ENCODE measurements around the gene SYNRG.

Gene SYNRG

GRCh38 chr17:37568350-37569053 is 40.7 kb downstream of the SYNRG start:
- no peak overlapping the region for H2BK12ac ChIP-seq (ENCODE audit: low read length)
- H3K9ac ChIP-seq (ENCODE audit: low read length), result no peak overlapping the region
- H3K27me3 ChIP-seq (ENCODE audit: insufficient read depth, low read length), result no peaks in the 10 kb centered on the region
- H3K27ac ChIP-seq (ENCODE audit: low read depth, low read length), result no peak overlapping the region
- DNase-seq, result no peak
- no peak overlapping the region for H4K12ac ChIP-seq (ENCODE audit: low read depth, low read length)
- H3K9me3 ChIP-seq (ENCODE audit: insufficient read depth, low read depth, low read length), result no peaks in the 10 kb centered on the region
- H3K23ac ChIP-seq (ENCODE audit: low read length), result no peak overlapping the region
- WGBS (ENCODE audit: extremely low coverage, insufficient coverage, insufficient read length), result no CpG with 5 or more reads among the region's 2 CpGs
- no peaks in the 10 kb centered on the region for H3K4me1 ChIP-seq (ENCODE audit: control insufficient read depth in 1 of 2, insufficient read depth in 2 of 2, low read length in 2 of 2)
- no peak overlapping the region for H2BK120ac ChIP-seq (ENCODE audit: insufficient read depth, low read length, poor library complexity)
- peaks cover 16 to 22% of the 10 kb centered on the region in 2 experiments for H3K36me3 ChIP-seq (ENCODE audit: control insufficient read depth in 1 of 2, insufficient read depth in 2 of 2, low read length in 2 of 2)
- H3K18ac ChIP-seq (ENCODE audit: low read length), result no peak overlapping the region
- no peak overlapping the region for H2AK5ac ChIP-seq (ENCODE audit: low read length)
- H3K79me2 ChIP-seq (ENCODE audit: control insufficient read depth, insufficient read depth, low read length, poor library complexity), result no peaks in the 10 kb centered on the region
- no peak overlapping the region for H3K4me3 ChIP-seq (ENCODE audit: low read depth, low read length)
- no peak overlapping the region for H4K91ac ChIP-seq (ENCODE audit: low read depth, low read length)
- H4K8ac ChIP-seq (ENCODE audit: low read depth, low read length), result no peak overlapping the region
- H2AFZ ChIP-seq (ENCODE audit: insufficient read depth, low read length, poor library complexity), result no peak overlapping the region
- H3K4ac ChIP-seq (ENCODE audit: low read depth, low read length), result no peak overlapping the region
- no peak overlapping the region for H2BK5ac ChIP-seq (ENCODE audit: low read depth, low read length, poor library complexity)
- no peak overlapping the region for H3K14ac ChIP-seq (ENCODE audit: low read length)
- no peaks in the 10 kb centered on the region for H3K79me1 ChIP-seq (ENCODE audit: low read length)
- H3K4me2 ChIP-seq (ENCODE audit: low read length), result no peak overlapping the region

- no peak overlapping the region for H4K91ac ChIP-seq (ENCODE audit: low read depth, low read length)
- no peak overlapping the region for H2AK5ac ChIP-seq (ENCODE audit: low read length)
- H3K4ac ChIP-seq (ENCODE audit: low read depth, low read length), result no peak overlapping the region
- H2BK12ac ChIP-seq (ENCODE audit: low read length), result no peak overlapping the region
- H3K4me2 ChIP-seq (ENCODE audit: low read length), result no peak overlapping the region
- no peak overlapping the region for H3K23ac ChIP-seq (ENCODE audit: low read length)
- peaks cover 16 to 23% of the 10 kb centered on the region in 2 experiments for H3K36me3 ChIP-seq (ENCODE audit: control insufficient read depth in 1 of 2, insufficient read depth in 2 of 2, low read length in 2 of 2)
- no peak overlapping the region for H2BK5ac ChIP-seq (ENCODE audit: low read depth, low read length, poor library complexity)
- H3K9ac ChIP-seq (ENCODE audit: low read length), result no peak overlapping the region
- no peaks in the 10 kb centered on the region for H3K9me3 ChIP-seq (ENCODE audit: insufficient read depth, low read depth, low read length)
- no peak for DNase-seq
- no peak overlapping the region for H2BK120ac ChIP-seq (ENCODE audit: insufficient read depth, low read length, poor library complexity)
- H3K27me3 ChIP-seq (ENCODE audit: insufficient read depth, low read length), result no peaks in the 10 kb centered on the region
- no peak overlapping the region for H4K12ac ChIP-seq (ENCODE audit: low read depth, low read length)
- H3K27ac ChIP-seq (ENCODE audit: low read depth, low read length), result no peak overlapping the region
- no peaks in the 10 kb centered on the region for H3K79me1 ChIP-seq (ENCODE audit: low read length)
- H2AFZ ChIP-seq (ENCODE audit: insufficient read depth, low read length, poor library complexity), result no peak overlapping the region
- no peak overlapping the region for H3K18ac ChIP-seq (ENCODE audit: low read length)
- H3K4me3 ChIP-seq (ENCODE audit: low read depth, low read length), result no peak overlapping the region
- WGBS (ENCODE audit: extremely low coverage, insufficient coverage, insufficient read length), result no CpG with 5 or more reads among the region's 4 CpGs
- H3K14ac ChIP-seq (ENCODE audit: low read length), result no peak overlapping the region
- no peaks in the 10 kb centered on the region for H3K79me2 ChIP-seq (ENCODE audit: control insufficient read depth, insufficient read depth, low read length, poor library complexity)
- no peaks in the 10 kb centered on the region for H3K4me1 ChIP-seq (ENCODE audit: control insufficient read depth in 1 of 2, insufficient read depth in 2 of 2, low read length in 2 of 2)
- H4K8ac ChIP-seq (ENCODE audit: low read depth, low read length), result no peak overlapping the region
These were observed 41.7 kb downstream of the SYNRG start for GRCh38 chr17:37567538-37567937.

GRCh38 chr17:37567137-37567536 is 42.1 kb downstream of the SYNRG start:
- Histone ChIP-seq H2BK5ac (ENCODE audit: low read depth, low read length, poor library complexity) (no peak overlapping the region), H3K27ac (ENCODE audit: low read depth, low read length) (no peak overlapping the region), H3K27me3 (ENCODE audit: insufficient read depth, low read length) (no peaks in the 10 kb centered on the region), H3K14ac (ENCODE audit: low read length) (no peak overlapping the region), H4K8ac (ENCODE audit: low read depth, low read length) (no peak overlapping the region), H3K9ac (ENCODE audit: low read length) (no peak overlapping the region), H2AFZ (ENCODE audit: insufficient read depth, low read length, poor library complexity) (no peak overlapping the region), H3K4me1 (ENCODE audit: control insufficient read depth in 1 of 2, insufficient read depth in 2 of 2, low read length in 2 of 2) (no peaks in the 10 kb centered on the region), H3K4me2 (ENCODE audit: low read length) (no peak overlapping the region), H4K12ac (ENCODE audit: low read depth, low read length) (no peak overlapping the region), H2BK120ac (ENCODE audit: insufficient read depth, low read length, poor library complexity) (no peak overlapping the region), H2AK5ac (ENCODE audit: low read length) (no peak overlapping the region), H2BK12ac (ENCODE audit: low read length) (no peak overlapping the region), H3K79me1 (ENCODE audit: low read length) (no peaks in the 10 kb centered on the region), H3K4ac (ENCODE audit: low read depth, low read length) (no peak overlapping the region), H3K9me3 (ENCODE audit: insufficient read depth, low read depth, low read length) (no peaks in the 10 kb centered on the region), H3K4me3 (ENCODE audit: low read depth, low read length) (no peak overlapping the region), H3K18ac (ENCODE audit: low read length) (no peak overlapping the region), H4K91ac (ENCODE audit: low read depth, low read length) (no peak overlapping the region), H3K79me2 (ENCODE audit: control insufficient read depth, insufficient read depth, low read length, poor library complexity) (no peaks in the 10 kb centered on the region), H3K36me3 (ENCODE audit: control insufficient read depth in 1 of 2, insufficient read depth in 2 of 2, low read length in 2 of 2) (peaks cover 16 to 23% of the 10 kb centered on the region in 2 experiments), H3K23ac (ENCODE audit: low read length) (no peak overlapping the region)
- WGBS (ENCODE audit: extremely low coverage, insufficient coverage, insufficient read length), result no CpG with 5 or more reads among the region's 2 CpGs
- DNase-seq, result no peak

GRCh38 chr17:37564252-37564651 is 45.0 kb downstream of the SYNRG start:
- no CpG with 5 or more reads among the region's 3 CpGs for WGBS (ENCODE audit: extremely low coverage, insufficient coverage, insufficient read length)

More at GRCh38 chr17:37564252-37564651, 45.0 kb downstream of the SYNRG start:
- Histone ChIP-seq H3K27ac (ENCODE audit: low read depth, low read length) (no peak overlapping the region), H2BK5ac (ENCODE audit: low read depth, low read length, poor library complexity) (no peak overlapping the region), H3K4ac (ENCODE audit: low read depth, low read length) (no peak overlapping the region), H3K79me2 (ENCODE audit: control insufficient read depth, insufficient read depth, low read length, poor library complexity) (no peaks in the 10 kb centered on the region), H3K27me3 (ENCODE audit: insufficient read depth, low read length) (no peaks in the 10 kb centered on the region), H2BK120ac (ENCODE audit: insufficient read depth, low read length, poor library complexity) (no peak overlapping the region), H2AK5ac (ENCODE audit: low read length) (no peak overlapping the region), H2BK12ac (ENCODE audit: low read length) (no peak overlapping the region), H3K14ac (ENCODE audit: low read length) (no peak overlapping the region), H3K36me3 (ENCODE audit: control insufficient read depth in 1 of 2, insufficient read depth in 2 of 2, low read length in 2 of 2) (peaks cover 17 to 25% of the 10 kb centered on the region in 2 experiments), H4K8ac (ENCODE audit: low read depth, low read length) (no peak overlapping the region), H4K91ac (ENCODE audit: low read depth, low read length) (no peak overlapping the region), H3K18ac (ENCODE audit: low read length) (no peak overlapping the region), H2AFZ (ENCODE audit: insufficient read depth, low read length, poor library complexity) (no peak overlapping the region), H3K79me1 (ENCODE audit: low read length) (no peaks in the 10 kb centered on the region), H3K4me3 (ENCODE audit: low read depth, low read length) (no peak overlapping the region), H3K9ac (ENCODE audit: low read length) (no peak overlapping the region), H3K4me2 (ENCODE audit: low read length) (no peak overlapping the region), H3K4me1 (ENCODE audit: control insufficient read depth in 1 of 2, insufficient read depth in 2 of 2, low read length in 2 of 2) (no peaks in the 10 kb centered on the region), H3K23ac (ENCODE audit: low read length) (no peak overlapping the region), H4K12ac (ENCODE audit: low read depth, low read length) (no peak overlapping the region), H3K9me3 (ENCODE audit: insufficient read depth, low read depth, low read length) (no peaks in the 10 kb centered on the region)
- DNase-seq, result no peak
